HG03520 (cell line): ENCODE measurements around the gene SAT2.
"Not testable (repeated sequence)": the region's sequence is repeated elsewhere in the genome, so short reads cannot be mapped to it uniquely, and the experiment has no call there.

Experiments used
- ATAC-seq: cut with Tn5 transposase; IDR thresholded peaks from one replicate; pipeline ENCODE4 v1.9.1; 2021; ENCODE audit warnings: mild to moderate bottlenecking, moderate library complexity; ENCODE audit not compliant: unreplicated experiment

Gene SAT2

GRCh38 chr17:7634384-7634783 lies 6.8 kb upstream of the SAT2 start:
- ATAC-seq: no peak

GRCh38 chr17:7633093-7633492 lies 5.5 kb upstream of the SAT2 start:
- ATAC-seq: no peak

GRCh38 chr17:7632492-7632894 lies 4.9 kb upstream of the SAT2 start:
- no peak for ATAC-seq

GRCh38 chr17:7631398-7632380 lies 4.1 kb upstream of the SAT2 start:
- no peak for ATAC-seq

DNA sequence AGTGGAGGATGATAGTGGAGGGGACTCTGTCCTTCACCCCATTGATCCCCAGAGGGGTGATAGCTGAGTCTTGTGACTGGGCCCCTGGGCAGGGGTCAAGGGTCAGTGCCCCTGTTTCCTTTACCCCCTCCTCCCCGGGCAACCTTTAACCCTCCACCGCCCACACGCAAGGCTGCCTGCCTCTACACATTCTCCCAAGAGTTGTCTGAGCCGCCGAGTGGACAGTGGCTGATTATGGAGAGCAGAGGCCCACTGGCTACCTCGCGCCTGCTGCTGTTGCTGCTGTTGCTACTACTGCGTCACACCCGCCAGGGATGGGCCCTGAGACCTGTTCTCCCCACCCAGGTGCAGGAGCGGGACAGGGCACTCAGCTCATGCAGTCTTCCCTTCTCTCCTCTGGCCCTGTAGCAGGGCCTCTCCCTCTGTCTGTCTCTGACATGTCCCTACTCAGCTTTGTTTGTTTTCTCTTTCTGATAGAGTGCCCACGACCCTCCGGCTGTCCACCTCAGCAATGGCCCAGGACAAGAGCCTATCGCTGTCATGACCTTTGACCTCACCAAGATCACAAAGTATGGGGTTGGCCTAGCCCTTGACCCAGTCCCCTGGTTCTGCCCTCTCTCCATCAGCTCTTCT lies 2.4 kb upstream of the SAT2 start, which contains the start of gene SHBG:
Gene SHBG (plus strand): TSS at position 197 of the 633 bp plus-strand sequence. CDS start 38 bp downstream, at position 235.
- ATAC-seq: no peak

- no peak for ATAC-seq
Measured at GRCh38 chr17:7626956-7627249, 718 bp downstream of the SAT2 start.

DNA sequence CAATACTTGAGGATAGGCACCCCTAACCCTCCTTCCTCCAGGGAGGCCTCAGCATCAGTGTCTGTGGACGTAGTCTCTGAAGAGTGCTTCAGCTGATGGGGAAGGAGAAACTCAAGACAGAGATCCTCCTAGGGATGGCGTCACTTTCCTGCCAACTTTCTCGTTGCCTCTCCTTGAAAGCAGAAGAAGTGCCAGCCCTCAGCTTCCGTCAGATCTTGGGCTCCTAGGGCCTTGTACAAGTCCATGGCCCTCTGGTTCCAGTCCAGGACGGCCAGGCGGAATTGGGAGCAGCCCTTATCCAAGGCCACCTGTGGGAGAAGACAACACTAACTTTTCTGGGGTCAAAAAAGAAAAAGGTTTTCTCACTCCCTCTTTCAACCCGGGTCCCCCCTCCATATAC lies 1.3 kb downstream of the SAT2 start:
- ATAC-seq: no peak

DNA sequence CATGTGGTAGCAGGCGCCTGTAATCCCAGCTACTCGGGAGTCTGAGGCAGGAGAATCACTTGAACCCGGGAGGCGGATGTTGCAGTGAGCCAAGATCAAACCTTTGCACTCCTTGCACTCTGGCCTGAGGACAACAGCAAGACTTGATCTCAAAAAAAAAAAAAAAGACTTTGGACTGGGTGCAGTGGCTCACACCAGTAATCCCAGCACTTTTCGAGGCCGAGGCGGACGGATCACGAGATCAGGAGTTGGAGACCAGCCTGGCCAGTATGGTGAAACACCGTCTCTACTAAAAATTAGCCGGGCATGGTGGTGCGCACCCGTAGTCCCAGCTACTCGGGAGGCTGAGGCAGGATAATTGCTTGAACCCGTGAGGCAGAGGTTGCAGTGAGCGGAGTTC lies 1.9 kb downstream of the SAT2 start:
- not testable (repeated sequence) for ATAC-seq

- no peak for ATAC-seq
Measured at GRCh38 chr17:7623661-7624060, 4.0 kb downstream of the SAT2 start.

- ATAC-seq: no peak
Measured at GRCh38 chr17:7620835-7621234, 6.8 kb downstream of the SAT2 start.

DNA sequence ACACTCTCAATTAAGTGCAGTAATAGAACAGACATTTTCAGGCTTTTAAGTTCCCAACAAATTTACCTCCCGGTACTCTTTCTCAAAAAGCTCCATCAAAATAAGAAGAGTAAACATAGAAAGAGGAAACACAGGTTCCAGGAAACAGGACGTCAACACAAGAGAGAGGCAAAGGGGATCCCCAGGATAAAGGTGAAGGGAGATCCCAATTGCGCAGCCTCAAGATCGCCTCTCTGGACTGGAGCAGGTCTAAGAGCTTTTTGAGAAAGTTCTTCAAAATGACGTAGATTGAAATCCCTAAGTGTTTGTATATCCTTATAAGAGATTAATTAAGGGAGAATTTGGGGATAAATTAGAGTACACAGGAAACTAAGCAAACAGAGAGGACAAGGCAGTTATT lies 9.0 kb downstream of the SAT2 start:
- no peak for ATAC-seq

- no peak for ATAC-seq
Measured at GRCh38 chr17:7615265-7615747, 12.3 kb downstream of the SAT2 start.

- peak; percentile 79 for ATAC-seq
Measured at GRCh38 chr17:7614425-7615264, 13.0 kb downstream of the SAT2 start, which contains the start of gene FXR2. Gene FXR2, minus strand, starts transcription at chr17:7614897. Its CDS starts 365 bp downstream, at chr17:7614532.

DNA sequence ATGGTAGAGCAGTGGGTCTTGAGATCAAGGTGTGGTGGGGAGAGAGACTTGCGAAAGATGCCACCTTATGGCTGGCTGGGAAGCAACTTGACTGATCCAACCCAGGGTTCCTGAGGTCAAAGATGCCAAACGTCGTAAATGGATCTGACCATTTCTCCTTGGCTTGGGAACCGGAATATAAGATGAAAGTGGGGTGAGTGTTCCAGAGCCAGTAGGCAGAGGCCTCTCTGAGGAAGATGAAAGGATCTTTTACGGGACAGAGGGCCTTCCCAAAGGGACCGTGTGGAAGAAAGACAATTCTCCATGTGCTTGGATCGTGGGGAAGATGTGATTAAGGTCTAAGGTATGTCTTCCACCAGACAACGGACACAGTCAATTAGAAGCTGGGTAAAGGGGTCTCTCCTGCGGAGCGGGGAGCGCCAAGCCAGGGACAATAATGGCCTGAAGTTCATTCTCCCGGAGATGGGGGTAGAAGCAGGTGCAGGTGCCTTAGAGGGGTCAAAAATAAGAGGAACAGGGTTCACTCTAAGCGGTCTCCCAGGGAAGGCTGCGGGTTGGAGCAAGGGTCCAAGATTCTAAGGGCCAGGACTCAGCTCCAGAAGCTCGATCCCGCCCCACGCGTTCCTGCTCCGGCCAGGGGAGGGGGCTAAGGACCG lies 13.7 kb downstream of the SAT2 start:
- no peak for ATAC-seq

DNA sequence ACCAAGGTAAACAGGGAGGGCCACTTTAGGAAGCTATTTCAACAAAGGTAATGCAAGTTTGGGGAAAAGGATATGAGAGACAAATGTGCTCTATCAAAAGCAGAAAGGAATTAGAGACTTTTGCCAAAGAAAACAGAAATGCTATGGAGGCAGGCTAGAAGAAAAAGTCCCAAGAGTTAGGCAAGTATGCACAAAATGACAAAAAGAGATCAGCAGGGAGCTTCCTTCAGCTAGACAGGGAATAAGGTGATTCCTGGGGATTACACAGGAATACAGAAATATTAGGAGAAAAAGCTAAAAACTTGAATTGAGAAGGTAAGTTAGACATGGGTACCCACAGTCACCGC lies 15.4 kb downstream of the SAT2 start:
- no peak for ATAC-seq

GRCh38 chr17:7611635-7612293 lies 15.9 kb downstream of the SAT2 start:
- ATAC-seq: no peak

DNA sequence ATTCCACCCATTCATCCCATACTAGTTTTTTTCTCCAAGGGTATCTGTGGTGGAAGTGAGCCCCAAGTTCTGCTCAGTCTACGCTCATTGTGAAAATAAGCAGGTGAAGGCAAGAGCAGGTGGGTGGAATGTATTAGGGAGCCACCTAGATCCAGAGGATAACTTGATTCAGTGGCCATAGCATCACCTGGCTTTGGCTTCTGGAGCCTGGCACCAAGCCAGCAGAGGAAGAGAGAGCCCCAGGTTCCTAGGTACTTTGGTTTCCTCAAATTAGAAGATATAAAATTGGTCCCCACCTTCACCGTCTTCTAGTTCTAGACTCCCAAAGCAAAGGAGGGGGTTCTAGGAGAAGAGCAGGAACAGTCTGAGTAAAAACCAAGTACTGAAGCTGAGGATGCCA lies 17.0 kb downstream of the SAT2 start:
- no peak for ATAC-seq

- no peak for ATAC-seq
Measured at GRCh38 chr17:7606280-7606679, 21.3 kb downstream of the SAT2 start.

GRCh38 chr17:7597561-7597960 lies 30.1 kb downstream of the SAT2 start:
- ATAC-seq: not testable (repeated sequence)

DNA sequence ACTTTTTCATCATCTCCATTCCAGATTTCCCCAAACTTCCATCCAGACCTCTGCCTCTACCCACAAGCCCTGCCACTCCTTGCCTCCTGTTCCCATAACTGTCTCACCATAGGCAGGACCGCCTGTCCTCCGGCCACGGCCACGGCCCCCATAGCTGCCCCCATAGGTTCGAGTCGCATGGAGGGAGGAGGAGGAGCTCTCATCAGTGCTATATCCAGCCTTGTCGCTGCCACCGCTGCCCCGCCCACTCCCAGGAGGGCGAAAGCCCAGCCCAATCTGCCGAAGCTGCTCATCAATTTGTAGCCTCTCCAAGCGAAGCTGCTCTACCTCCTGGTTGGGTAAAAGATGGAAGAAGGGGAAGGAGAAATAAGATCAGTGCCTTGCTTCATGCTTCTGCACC lies 34.3 kb downstream of the SAT2 start:
- no peak for ATAC-seq
